Peyer's patch (tissue), 4 donors: Measurements from ENCODE around the gene CPNE8. TPM values are rescaled to one million over a fixed set of nuclear protein-coding genes. Genes with fewer than 3 reads are reported as not detected.

Experiments used
- DNase-seq, 3 donors: peaks; one replicate each; pipeline ENCODE4 v3.0.0-alpha.2; 2017 to 2019
- H3K27ac ChIP-seq, 4 donors: fragments of 200-600 bp; sonication (generic); one replicate each; pipeline ENCODE4 v1.5.1; 2016 to 2019
- H3K27me3 ChIP-seq, 2 donors: fragments of 200-600 bp; sonication (generic); one replicate each; pipeline ENCODE4 v1.5.1; 2019
- H3K36me3 ChIP-seq, 3 donors: fragments of 200-600 bp; sonication (generic); one replicate each; pipeline ENCODE4 v1.5.1; 2016 to 2019
- H3K4me1 ChIP-seq, 4 donors: fragments of 200-600 bp; sonication (generic); one replicate each; pipeline ENCODE4 v1.5.1; 2016 to 2019
- H3K4me3 ChIP-seq, 4 donors: fragments of 200-600 bp; sonication (generic); 1 replicate in 3 of 4; 2 replicates in 1 of 4; pipeline ENCODE4 v1.5.1; 2016 to 2019; ENCODE audit warnings: mild to moderate bottlenecking in 1 of 4
- H3K9me3 ChIP-seq, 4 donors: fragments of 200-600 bp; sonication (generic); one replicate each; pipeline ENCODE4 v1.5.1; 2016 to 2019; ENCODE audit warnings: mild to moderate bottlenecking in 1 of 4
- POLR2A ChIP-seq, 2 donors: fragments of 450-650 bp; IDR thresholded peaks; one replicate each; pipeline ENCODE4 v1.5.1; 2017; ENCODE audit warnings: antibody characterized with exemption in 2 of 2, mild to moderate bottlenecking in 2 of 2, moderate library complexity in 2 of 2
- total RNA-seq, 4 donors: library from RNA; depleted of rRNA; stranded (reverse); fragments of >200 nt; gene quantifications; one replicate each; pipeline ENCODE4 v1.1.0, GENCODE V29; 2016
- TF ChIP-seq, protein P1 (sequence below), 6 experiments: fragments of 450-650 bp in 4 of 6; fragments of 200-600 bp in 2 of 6; sonication (generic) in 1 of 6; IDR thresholded peaks; one replicate each; pipeline ENCODE4 v1.5.1; 2017 to 2019; ENCODE audit warnings: antibody characterized with exemption in 6 of 6, mild to moderate bottlenecking in 3 of 6, moderate library complexity in 1 of 6

The CPNE8 gene
- total RNA-seq, 4 donors from 2014 or later, result 4.4 to 23.1 (median 8.0) TPM

DNA sequence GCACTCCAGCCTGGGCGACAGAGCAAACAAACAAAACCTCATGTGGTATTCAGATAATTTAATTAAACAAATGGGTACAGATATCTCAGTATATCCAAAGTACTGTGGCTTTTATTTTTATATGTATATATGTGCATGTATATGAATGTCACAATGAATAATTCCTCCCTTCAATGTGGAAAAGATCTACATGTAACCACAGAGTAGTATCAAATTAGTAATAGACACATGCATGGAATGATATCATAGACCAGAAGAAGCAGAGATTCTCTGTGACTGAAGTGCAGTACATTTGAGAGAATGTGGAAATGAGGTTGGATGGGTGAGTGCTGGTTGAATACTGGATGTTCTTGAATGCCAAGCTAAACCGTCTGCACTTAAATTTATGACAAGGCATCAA, 222.9 kb downstream of the CPNE8 start:
- Histone ChIP-seq H3K27me3 (no peaks in the 10 kb centered on the region), H3K36me3 (no peaks in the 10 kb centered on the region), H3K4me1 (no peaks in the 10 kb centered on the region), H3K4me3 (no peak overlapping the region), H3K9me3 (no peaks in the 10 kb centered on the region), H3K27ac (no peak overlapping the region)
- no peak for DNase-seq
- TF ChIP-seq, protein P1, sequence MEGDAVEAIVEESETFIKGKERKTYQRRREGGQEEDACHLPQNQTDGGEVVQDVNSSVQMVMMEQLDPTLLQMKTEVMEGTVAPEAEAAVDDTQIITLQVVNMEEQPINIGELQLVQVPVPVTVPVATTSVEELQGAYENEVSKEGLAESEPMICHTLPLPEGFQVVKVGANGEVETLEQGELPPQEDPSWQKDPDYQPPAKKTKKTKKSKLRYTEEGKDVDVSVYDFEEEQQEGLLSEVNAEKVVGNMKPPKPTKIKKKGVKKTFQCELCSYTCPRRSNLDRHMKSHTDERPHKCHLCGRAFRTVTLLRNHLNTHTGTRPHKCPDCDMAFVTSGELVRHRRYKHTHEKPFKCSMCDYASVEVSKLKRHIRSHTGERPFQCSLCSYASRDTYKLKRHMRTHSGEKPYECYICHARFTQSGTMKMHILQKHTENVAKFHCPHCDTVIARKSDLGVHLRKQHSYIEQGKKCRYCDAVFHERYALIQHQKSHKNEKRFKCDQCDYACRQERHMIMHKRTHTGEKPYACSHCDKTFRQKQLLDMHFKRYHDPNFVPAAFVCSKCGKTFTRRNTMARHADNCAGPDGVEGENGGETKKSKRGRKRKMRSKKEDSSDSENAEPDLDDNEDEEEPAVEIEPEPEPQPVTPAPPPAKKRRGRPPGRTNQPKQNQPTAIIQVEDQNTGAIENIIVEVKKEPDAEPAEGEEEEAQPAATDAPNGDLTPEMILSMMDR (IDR thresholded peaks at IDR 0.05), result no peak
- TF ChIP-seq POLR2A (IDR thresholded peaks at IDR 0.05), result no peak

DNA sequence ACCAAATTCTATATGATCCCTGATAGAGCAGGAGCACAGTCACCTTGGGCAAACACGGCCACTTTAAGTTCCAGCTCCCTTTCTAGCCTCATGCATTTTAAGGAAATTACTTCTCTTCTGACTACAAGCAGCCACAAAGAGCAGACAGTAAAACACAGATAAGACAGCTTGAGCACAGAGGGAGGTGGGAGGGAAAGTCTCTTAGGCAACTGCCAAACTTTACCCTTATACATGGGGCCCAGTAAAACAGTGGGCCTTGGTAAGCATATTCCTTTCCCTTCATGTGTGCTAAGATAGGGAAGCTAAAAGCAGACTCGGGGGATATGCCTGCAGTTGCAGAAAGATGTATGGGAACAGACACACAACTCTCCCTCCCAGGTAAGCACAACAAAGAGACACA, 235.9 kb downstream of the CPNE8 start:
- no peak for DNase-seq
- Histone ChIP-seq H3K4me1 (no peaks in the 10 kb centered on the region), H3K27ac (no peak overlapping the region)

DNA sequence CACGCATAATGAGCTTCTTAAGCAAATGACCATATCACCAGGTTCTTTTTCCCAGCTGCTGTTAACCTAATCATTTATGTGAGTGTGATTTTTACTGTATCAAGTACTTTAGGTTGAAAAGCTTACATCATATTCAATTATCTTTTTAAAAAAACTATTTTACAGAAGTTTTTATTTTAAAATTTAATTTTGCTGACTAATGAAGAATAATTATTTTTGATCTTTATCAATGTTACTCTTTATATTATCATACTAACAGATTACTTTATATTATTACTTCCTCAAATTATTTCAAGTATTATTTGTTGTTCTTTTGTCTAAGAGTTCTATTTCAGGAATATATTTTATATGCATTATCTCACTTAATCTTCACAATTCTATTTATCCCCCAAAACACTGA, 236.3 kb downstream of the CPNE8 start:
- Histone ChIP-seq H3K9me3 (no peaks in the 10 kb centered on the region), H3K4me3 (no peak overlapping the region), H3K27ac (no peak overlapping the region), H3K4me1 (no peaks in the 10 kb centered on the region), H3K36me3 (no peaks in the 10 kb centered on the region), H3K27me3 (no peaks in the 10 kb centered on the region)
- DNase-seq, result no peak
- TF ChIP-seq POLR2A (IDR thresholded peaks at IDR 0.05), result no peak
- TF ChIP-seq, protein P1 (IDR thresholded peaks at IDR 0.05), result no peak

More for the DNA sequence above, 235.9 kb downstream of the CPNE8 start:
- H3K4me3 ChIP-seq, result no peak overlapping the region
- no peaks in the 10 kb centered on the region for H3K27me3 ChIP-seq
- H3K9me3 ChIP-seq, result no peaks in the 10 kb centered on the region
- no peak for TF ChIP-seq POLR2A (IDR thresholded peaks at IDR 0.05)
- TF ChIP-seq, protein P1 (IDR thresholded peaks at IDR 0.05), result no peak
- no peaks in the 10 kb centered on the region for H3K36me3 ChIP-seq

DNA sequence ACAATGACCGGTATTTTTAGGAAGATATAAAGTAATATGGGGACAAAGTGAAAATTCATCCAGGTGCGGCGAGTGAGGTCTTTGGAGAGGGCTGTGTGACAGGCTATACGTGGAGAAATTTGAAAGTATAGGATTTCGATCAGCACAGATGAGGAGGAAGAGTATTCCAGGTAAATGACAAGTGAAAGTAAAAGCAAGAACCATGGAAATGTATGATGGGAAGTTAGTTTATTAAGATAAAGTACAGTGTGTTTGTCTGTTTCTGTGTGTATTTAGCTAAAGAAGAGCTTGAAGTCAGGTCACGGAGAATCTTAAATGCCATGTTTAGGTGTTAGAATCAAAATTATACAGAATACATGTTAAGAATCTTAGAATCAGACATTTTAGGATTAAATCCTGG, 239.0 kb downstream of the CPNE8 start:
- no peak overlapping the region for H3K4me3 ChIP-seq
- H3K27me3 ChIP-seq, result no peaks in the 10 kb centered on the region
- no peak overlapping the region for H3K27ac ChIP-seq
- H3K9me3 ChIP-seq, result no peaks in the 10 kb centered on the region
- DNase-seq, result no peak
- H3K36me3 ChIP-seq, result no peaks in the 10 kb centered on the region
- TF ChIP-seq, protein P1 (IDR thresholded peaks at IDR 0.05), result no peak
- TF ChIP-seq POLR2A (IDR thresholded peaks at IDR 0.05), result no peak
- no peaks in the 10 kb centered on the region for H3K4me1 ChIP-seq

DNA sequence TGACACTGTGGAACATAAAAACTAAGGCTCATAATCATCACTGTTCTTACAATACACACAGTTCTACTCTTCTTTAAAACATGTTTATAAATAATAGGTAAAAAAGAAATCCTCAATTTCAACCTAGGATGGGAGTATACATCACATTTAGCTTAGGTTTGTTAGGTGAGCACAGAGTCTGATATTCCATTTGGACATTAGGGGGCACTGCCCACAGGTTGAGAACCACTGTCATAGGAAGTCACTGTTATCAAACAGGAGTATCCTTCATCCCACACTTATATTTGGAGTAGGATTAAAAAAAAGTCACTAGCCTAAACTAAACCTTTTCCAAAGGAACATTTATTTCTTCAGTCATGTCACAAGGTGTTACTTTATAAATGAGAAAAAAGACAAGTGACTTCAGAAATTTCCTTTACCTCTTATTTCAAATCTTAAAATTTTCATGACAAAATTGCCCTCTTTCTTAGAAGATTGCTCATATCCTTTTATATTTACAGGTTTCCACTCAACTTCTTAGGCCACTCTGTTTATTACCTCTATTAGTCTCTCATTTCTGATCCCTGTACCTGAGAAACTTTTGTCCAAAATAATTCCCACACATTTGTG, 240.6 kb downstream of the CPNE8 start:
- Histone ChIP-seq H3K36me3 (no peaks in the 10 kb centered on the region), H3K27ac (no peak overlapping the region), H3K4me3 (no peak overlapping the region), H3K4me1 (no peaks in the 10 kb centered on the region), H3K9me3 (no peaks in the 10 kb centered on the region), H3K27me3 (no peaks in the 10 kb centered on the region)
- TF ChIP-seq POLR2A (IDR thresholded peaks at IDR 0.05), result no peak
- TF ChIP-seq, protein P1 (IDR thresholded peaks at IDR 0.05), result peak in 3 of 6 experiments; percentile 31 to 38 (median 33)
- no peak for DNase-seq

DNA sequence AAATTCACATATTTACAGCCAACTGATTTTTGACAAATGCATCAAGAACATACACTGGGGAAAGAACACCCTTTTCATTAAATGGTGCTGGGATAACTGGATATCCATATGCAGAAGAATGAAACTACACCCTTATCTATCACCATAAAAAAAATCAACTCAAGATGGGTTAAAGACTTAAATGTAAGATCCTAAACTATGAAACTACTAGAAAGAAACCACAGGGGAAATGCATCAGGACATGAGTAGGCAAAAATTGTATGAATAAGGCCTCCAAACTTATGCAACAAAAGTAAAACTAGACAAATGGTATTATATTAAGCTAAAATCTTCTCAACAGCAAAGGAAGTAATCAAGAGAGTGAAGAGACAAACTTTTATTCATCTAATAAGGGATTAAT, 242.6 kb downstream of the CPNE8 start:
- Histone ChIP-seq H3K4me3 (no peak overlapping the region), H3K27ac (no peak overlapping the region), H3K4me1 (no peaks in the 10 kb centered on the region), H3K9me3 (no peaks in the 10 kb centered on the region), H3K36me3 (no peaks in the 10 kb centered on the region), H3K27me3 (no peaks in the 10 kb centered on the region)
- no peak for TF ChIP-seq POLR2A (IDR thresholded peaks at IDR 0.05)
- TF ChIP-seq, protein P1 (IDR thresholded peaks at IDR 0.05), result no peak
- DNase-seq, result no peak
